ENCODE measurements around the gene FASN. TPM values are rescaled to one million over a fixed set of nuclear protein-coding genes. Genes with fewer than 3 reads are reported as not detected.

Gene FASN
- total and polyA plus RNA-seq, 2 of the 13 experiments (the other 11 are each of a cell fraction or from before 2014, with no cell fraction given), result 51.7 to 101 TPM

DNA sequence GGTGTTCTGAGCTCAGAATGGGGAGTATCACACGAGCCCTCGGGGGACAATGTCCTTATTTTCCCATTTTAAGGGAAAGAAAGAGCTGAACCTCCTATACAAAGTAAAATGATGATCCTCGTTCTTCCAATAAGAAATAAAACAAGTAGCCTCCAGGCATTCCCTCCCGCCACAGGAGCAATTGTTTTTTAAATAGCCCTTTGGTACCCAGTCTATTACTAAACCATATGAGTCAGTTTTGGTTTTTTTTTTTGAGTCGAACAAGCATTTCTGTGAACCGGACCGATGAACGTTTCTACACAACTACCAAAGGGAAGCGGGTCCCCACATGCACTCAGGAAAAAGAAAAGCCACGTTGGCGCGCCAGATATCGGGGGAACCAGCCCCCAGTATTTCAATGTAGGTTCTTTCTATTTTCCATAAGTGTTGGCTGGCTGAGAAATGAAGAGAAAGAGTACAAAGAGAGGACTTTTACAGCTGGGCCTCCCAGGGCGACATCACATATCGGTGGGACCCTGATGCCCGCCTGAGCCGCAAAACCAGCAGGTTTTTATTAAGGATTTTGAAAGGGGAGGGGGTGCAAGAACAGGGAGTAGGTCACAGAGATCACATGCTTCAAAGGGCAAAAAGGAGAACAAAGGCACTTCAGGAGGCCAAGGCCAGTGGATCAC, 56.8 kb downstream of the FASN start:
- DNase-seq (ENCODE audit: low spot score) (no peak), FAIRE-seq (no peak), ATAC-seq (no peak)
- Histone ChIP-seq H3K79me2 (ENCODE audit: insufficient read depth, low read length) (peaks cover 7% of the 10 kb centered on the region), H3K4me2 (ENCODE audit: low read depth, low read length) (no peak overlapping the region), H3K4me3 (replicated peaks in 1 of 3; ENCODE audit: insufficient read depth in 1 of 3, low read depth in 2 of 3, low read length in 3 of 3) (no peak overlapping the region), H3K27me3 (ENCODE audit: control insufficient read depth in 1 of 2, insufficient read depth in 2 of 2, low read length in 2 of 2) (no peaks in the 10 kb centered on the region), H2AFZ (ENCODE audit: low read length) (no peak overlapping the region), H3K9ac (ENCODE audit: insufficient read depth, low read depth, low read length) (no peak overlapping the region), H3K27ac (ENCODE audit: extremely low read length, insufficient read depth, low read length) (no peak overlapping the region), H3K9me3 (ENCODE audit: low read length) (no peaks in the 10 kb centered on the region), H4K20me1 (ENCODE audit: insufficient read depth, low read length) (peaks cover 8% of the 10 kb centered on the region), H3K36me3 (replicated peaks in 1 of 2; ENCODE audit: control insufficient read depth in 1 of 2, insufficient read depth in 2 of 2, low read length in 2 of 2) (peaks cover 0 to 2% of the 10 kb centered on the region in 2 experiments; a peak in 2 of 5 replicates), H3K4me1 (ENCODE audit: insufficient read depth, low read length) (peaks cover 63% of the 10 kb centered on the region)
- CTCF ChIA-PET (ENCODE audit: low intra/inter-chr PET ratio, low total read pairs), result no interaction called here
- BruUV-seq (replicated peaks), result no TSS peak
- in situ Hi-C loops (cut with HindIII; ENCODE audit: extremely low pct_ligation_motif_present, low pct_unique_long_range_greater_than_20kb), result no loop called here
- intact Hi-C loops (cut with micrococcal nuclease; ENCODE audit: unreplicated experiment), result no loop called here
- TF ChIP-seq, protein P1, sequence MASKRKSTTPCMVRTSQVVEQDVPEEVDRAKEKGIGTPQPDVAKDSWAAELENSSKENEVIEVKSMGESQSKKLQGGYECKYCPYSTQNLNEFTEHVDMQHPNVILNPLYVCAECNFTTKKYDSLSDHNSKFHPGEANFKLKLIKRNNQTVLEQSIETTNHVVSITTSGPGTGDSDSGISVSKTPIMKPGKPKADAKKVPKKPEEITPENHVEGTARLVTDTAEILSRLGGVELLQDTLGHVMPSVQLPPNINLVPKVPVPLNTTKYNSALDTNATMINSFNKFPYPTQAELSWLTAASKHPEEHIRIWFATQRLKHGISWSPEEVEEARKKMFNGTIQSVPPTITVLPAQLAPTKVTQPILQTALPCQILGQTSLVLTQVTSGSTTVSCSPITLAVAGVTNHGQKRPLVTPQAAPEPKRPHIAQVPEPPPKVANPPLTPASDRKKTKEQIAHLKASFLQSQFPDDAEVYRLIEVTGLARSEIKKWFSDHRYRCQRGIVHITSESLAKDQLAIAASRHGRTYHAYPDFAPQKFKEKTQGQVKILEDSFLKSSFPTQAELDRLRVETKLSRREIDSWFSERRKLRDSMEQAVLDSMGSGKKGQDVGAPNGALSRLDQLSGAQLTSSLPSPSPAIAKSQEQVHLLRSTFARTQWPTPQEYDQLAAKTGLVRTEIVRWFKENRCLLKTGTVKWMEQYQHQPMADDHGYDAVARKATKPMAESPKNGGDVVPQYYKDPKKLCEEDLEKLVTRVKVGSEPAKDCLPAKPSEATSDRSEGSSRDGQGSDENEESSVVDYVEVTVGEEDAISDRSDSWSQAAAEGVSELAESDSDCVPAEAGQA (IDR thresholded peaks at IDR 0.05; ENCODE audit: low read depth), result 0 out of 2 replicates have a peak, but pooled peaks have one; percentile 29
- TF ChIP-seq, protein P1 (CRISPR knock-in tag; IDR thresholded peaks at IDR 0.05; ENCODE audit: borderline replicate concordance), result no peak
- TF ChIP-seq HNF4A (CRISPR knock-in tag; IDR thresholded peaks at IDR 0.05) (peak; percentile 41; the same call in 1 of the 2 replicates), SOX13 (IDR thresholded peaks at IDR 0.05) (no peak; the same call in 1 of the 2 replicates), SOX13 (CRISPR knock-in tag; conservative IDR thresholded peaks at IDR 0.05 in 1 of 2, IDR thresholded peaks at IDR 0.05 in 1 of 2) (peak in 1 of 2 experiments; percentile 49; a peak in 1 of 4 replicates), NR2F6 (IDR thresholded peaks at IDR 0.05) (no peak; the same call in 1 of the 2 replicates), NR2F6 (CRISPR knock-in tag; IDR thresholded peaks at IDR 0.05) (peak; percentile 51), RARA (CRISPR knock-in tag; IDR thresholded peaks at IDR 0.05) (peak; percentile 36; the same call in 1 of the 2 replicates), TCF7 (IDR thresholded peaks at IDR 0.05; ENCODE audit: low read depth) (peak; percentile 21; the same call in 1 of the 2 replicates), ZNF121 (CRISPR knock-in tag; IDR thresholded peaks at IDR 0.05) (no peak), PRPF4 (IDR thresholded peaks at IDR 0.05; ENCODE audit: low read depth, low read length, poor library complexity, severe bottlenecking) (peak; percentile 93), ZBTB38 (CRISPR knock-in tag; IDR thresholded peaks at IDR 0.05) (peak; percentile 72), PHF5A (CRISPR knock-in tag; IDR thresholded peaks at IDR 0.05; ENCODE audit: low read depth, unreplicated experiment) (no peak), CENPX (CRISPR knock-in tag; IDR thresholded peaks at IDR 0.05) (no peak), NR2F1 (CRISPR knock-in tag; IDR thresholded peaks at IDR 0.05) (peak in 1 of 2 experiments; percentile 35; a peak in 1 of 4 replicates)
- TF ChIP-seq, protein P2, sequence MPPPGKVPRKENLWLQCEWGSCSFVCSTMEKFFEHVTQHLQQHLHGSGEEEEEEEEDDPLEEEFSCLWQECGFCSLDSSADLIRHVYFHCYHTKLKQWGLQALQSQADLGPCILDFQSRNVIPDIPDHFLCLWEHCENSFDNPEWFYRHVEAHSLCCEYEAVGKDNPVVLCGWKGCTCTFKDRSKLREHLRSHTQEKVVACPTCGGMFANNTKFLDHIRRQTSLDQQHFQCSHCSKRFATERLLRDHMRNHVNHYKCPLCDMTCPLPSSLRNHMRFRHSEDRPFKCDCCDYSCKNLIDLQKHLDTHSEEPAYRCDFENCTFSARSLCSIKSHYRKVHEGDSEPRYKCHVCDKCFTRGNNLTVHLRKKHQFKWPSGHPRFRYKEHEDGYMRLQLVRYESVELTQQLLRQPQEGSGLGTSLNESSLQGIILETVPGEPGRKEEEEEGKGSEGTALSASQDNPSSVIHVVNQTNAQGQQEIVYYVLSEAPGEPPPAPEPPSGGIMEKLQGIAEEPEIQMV (CRISPR knock-in tag; IDR thresholded peaks at IDR 0.05; ENCODE audit: low read depth), result no peak
- 65% methylated on average over 17 of the region's 17 CpGs for WGBS (ENCODE audit: low lambda C conversion rate)
- POLR2A ChIA-PET, result interaction anchor here (1.0 kb wide), 1 partner anchor 9 kb away, joined by 3 read pairs; no protein-coding TSS in a partner anchor

Measured in HepG2 (cell line).